A549 (cell line): ENCODE results near the gene ARL8B. TPM values are rescaled to one million over a fixed set of nuclear protein-coding genes. Genes with fewer than 3 reads are reported as not detected.
A peak's percentile ranks its signal among the peaks of the same experiment; 100 is the strongest.

Source experiments
- ATAC-seq, 2 experiments: fragments of 200-7000 bp in 1 of 2; fragments of >200 bp in 1 of 2; cut with Nextera tagmentation in 1 of 2; cut with Tn5 transposase in 1 of 2; 3 replicates each; pipeline versions ENCODE4 v1.8.0 to v1.9.1; 2018 to 2020; ENCODE audit warnings: mild to moderate bottlenecking in 1 of 2, moderate library complexity in 1 of 2
- CTCF ChIA-PET: fragments of 300-600 bp; sonication (Branson Sonifier 250); formaldehyde crosslinking; extraction: SDS; loops from one replicate; lab custom pipeline; 2021; ENCODE audit warnings: antibody characterized with exemption, inconsistent platforms; lab: Yijun Ruan, JAX
- POLR2A ChIA-PET: fragments of 350-600 bp; formaldehyde crosslinking; extraction: SDS; loops from one replicate; lab custom pipeline; 2021; ENCODE audit warnings: antibody characterized with exemption, inconsistent platforms; lab: Yijun Ruan, JAX
- DNase-seq, 2 experiments: peaks; one replicate each; pipeline versions ENCODE4 v3.0.0 to v3.0.0-alpha.2; 2011 to 2016; ENCODE audit warnings: low read depth in 1 of 2, low spot score in 1 of 2
- FAIRE-seq: peaks from 2 replicates; lab custom pipeline; 2011; peaks lifted over from hg19 to GRCh38; lab: Jason Lieb, UNC
- H3K27ac ChIP-seq, 2 experiments: fragments of >200 bp; sonication (Bioruptor Twin); formaldehyde crosslinking; 3 replicates each; pipeline ENCODE4 v1.5.1; 2016 to 2017
- H3K4me1 ChIP-seq: fragments of >200 bp; sonication (Bioruptor Twin); formaldehyde crosslinking; 3 replicates; pipeline ENCODE4 v1.6.1; 2016
- H3K4me2 ChIP-seq: fragments of >200 bp; sonication (Bioruptor Twin); formaldehyde crosslinking; 3 replicates; pipeline ENCODE4 v1.6.1; 2016
- H3K4me3 ChIP-seq: fragments of >200 bp; sonication (Bioruptor Twin); formaldehyde crosslinking; 3 replicates; pipeline ENCODE4 v1.5.1; 2016
- H3K9me3 ChIP-seq: fragments of >200 bp; sonication (Bioruptor Twin); formaldehyde crosslinking; 3 replicates; pipeline ENCODE4 v1.6.1; 2016
- CBX8 ChIP-seq: fragments of 200-600 bp; sonication (generic); IDR thresholded peaks from 2 replicates; pipeline ENCODE4 v1.6.1; 2016
- CEBPB ChIP-seq, 2 experiments: fragments of >200 bp in 1 of 2; sonication (Bioruptor Twin) in 1 of 2; formaldehyde crosslinking in 1 of 2; IDR thresholded peaks; 2 replicates each; pipeline ENCODE4 v1.6.1; 2012 to 2016
- CHD2 ChIP-seq: fragments of 150-350 bp; IDR thresholded peaks from 2 replicates; pipeline ENCODE4 v1.6.1; 2014; ENCODE audit warnings: low read length; ENCODE audit not compliant: partially characterized antibody
- CHD4 ChIP-seq: fragments of 200-600 bp; sonication (generic); IDR thresholded peaks from 2 replicates; pipeline ENCODE4 v1.6.1; 2016; ENCODE audit warnings: antibody characterized with exemption, mild to moderate bottlenecking, borderline replicate concordance
- EHF ChIP-seq: fragments of 250-450 bp; sonication (Bioruptor Pico); IDR thresholded peaks from 2 replicates; pipeline ENCODE4 v1.5.0; 2020; ENCODE audit warnings: mild to moderate bottlenecking
- ESRRA ChIP-seq: fragments of 150-350 bp; IDR thresholded peaks from 2 replicates; pipeline ENCODE4 v1.6.1; 2014; ENCODE audit warnings: mild to moderate bottlenecking, low read length, borderline replicate concordance
- FOXS1 ChIP-seq: fragments of 250-450 bp; sonication (Bioruptor Pico); IDR thresholded peaks from 2 replicates; pipeline ENCODE4 v1.5.0; 2020; ENCODE audit warnings: mild to moderate bottlenecking, moderate library complexity
- HOXA7 ChIP-seq: fragments of 250-450 bp; sonication (Bioruptor Pico); IDR thresholded peaks from 2 replicates; pipeline ENCODE4 v1.5.0; 2020; ENCODE audit warnings: mild to moderate bottlenecking, moderate library complexity
- JUN ChIP-seq, 2 experiments: fragments of >200 bp; sonication (Bioruptor Twin); formaldehyde crosslinking; IDR thresholded peaks; 2 replicates in 1 of 2; 3 replicates in 1 of 2; pipeline ENCODE4 v1.6.1; 2016 to 2017
- NFE2L2 ChIP-seq: fragments of 150-350 bp; conservative IDR thresholded peaks from 2 replicates; pipeline ENCODE4 v1.6.1; 2014; ENCODE audit warnings: low read length
- NR3C1 ChIP-seq: fragments of >200 bp; sonication (Bioruptor Twin); formaldehyde crosslinking; IDR thresholded peaks from 3 replicates; pipeline ENCODE4 v1.6.1; 2017
- POLR2A ChIP-seq: IDR thresholded peaks from 2 replicates; pipeline ENCODE4 v1.6.1; 2012; ENCODE audit warnings: mild to moderate bottlenecking, low read length
- RARB ChIP-seq: fragments of 250-450 bp; sonication (Bioruptor Pico); IDR thresholded peaks from 2 replicates; pipeline ENCODE4 v1.8.0; 2021; ENCODE audit warnings: mild to moderate bottlenecking, moderate library complexity
- RCOR1 ChIP-seq: fragments of 150-350 bp; IDR thresholded peaks from 2 replicates; pipeline ENCODE4 v1.6.1; 2014; ENCODE audit warnings: antibody characterized with exemption, low read length, low read depth
- SREBF2 ChIP-seq: fragments of 450-650 bp; IDR thresholded peaks from 2 replicates; pipeline ENCODE4 v1.6.1; 2014; ENCODE audit warnings: mild to moderate bottlenecking, moderate library complexity
- WGBS: methylation state at CpG from one replicate; pipeline ENCODE4 v1.1.6; 2017; ENCODE audit errors: missing lambda C conversion rate; 5-methylcytosine and 5-hydroxymethylcytosine counted together
- polyA plus RNA-seq, 4 experiments: library from polyadenylated mRNA; depleted of rRNA in 3 of 4; stranded (reverse); fragments of >200 nt; fragmentation: RNase III in 1 of 4; extraction: RNeasy Plus Mini Kit Qiagen cat#74134 plus additional on column Dnase treatment in 1 of 4; gene quantifications; 2 replicates in 3 of 4; 3 replicates in 1 of 4; pipeline ENCODE4 v1.2.3, GENCODE V29; 2011 to 2017
- TF ChIP-seq, protein P1 (sequence below): fragments of 200-600 bp; sonication (generic); IDR thresholded peaks from 2 replicates; pipeline ENCODE4 v1.6.1; 2016; ENCODE audit warnings: antibody characterized with exemption, mild to moderate bottlenecking, moderate library complexity
- TF ChIP-seq, protein P2 (sequence below): IDR thresholded peaks from 2 replicates; pipeline ENCODE4 v1.6.1; 2012
- TF ChIP-seq, protein P3 (sequence below): fragments of 450-650 bp; IDR thresholded peaks from 2 replicates; pipeline ENCODE4 v1.6.1; 2014; ENCODE audit warnings: antibody characterized with exemption

The ARL8B gene
- polyA plus RNA-seq, 2 of the 4 experiments (the other 2 are of a cell fraction), result 51.2 to 51.7 TPM

DNA sequence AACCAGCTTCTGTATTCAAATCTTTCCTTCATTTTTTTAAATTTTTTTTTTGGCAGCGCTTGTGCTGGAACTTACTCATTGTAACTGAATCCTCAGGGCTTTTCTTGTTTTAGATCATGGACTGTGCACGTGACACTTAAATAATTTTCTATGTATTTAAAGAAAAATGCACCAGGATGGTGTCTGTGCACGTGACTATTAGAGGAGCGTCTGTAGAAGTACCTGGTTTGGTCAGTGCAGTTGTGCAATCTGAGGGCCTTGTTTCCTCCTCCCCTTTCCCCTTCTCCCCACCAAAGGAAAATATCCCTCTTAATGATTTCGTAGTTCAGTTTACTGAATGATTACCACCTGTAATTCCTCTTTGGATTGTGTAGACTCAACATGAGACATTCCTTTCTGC is 96.7 kb downstream of the ARL8B start:
- FAIRE-seq, result no peak
- H3K27ac ChIP-seq, result no peak overlapping the region
- WGBS, result 86% methylated on average over 5 of the region's 5 CpGs

DNA sequence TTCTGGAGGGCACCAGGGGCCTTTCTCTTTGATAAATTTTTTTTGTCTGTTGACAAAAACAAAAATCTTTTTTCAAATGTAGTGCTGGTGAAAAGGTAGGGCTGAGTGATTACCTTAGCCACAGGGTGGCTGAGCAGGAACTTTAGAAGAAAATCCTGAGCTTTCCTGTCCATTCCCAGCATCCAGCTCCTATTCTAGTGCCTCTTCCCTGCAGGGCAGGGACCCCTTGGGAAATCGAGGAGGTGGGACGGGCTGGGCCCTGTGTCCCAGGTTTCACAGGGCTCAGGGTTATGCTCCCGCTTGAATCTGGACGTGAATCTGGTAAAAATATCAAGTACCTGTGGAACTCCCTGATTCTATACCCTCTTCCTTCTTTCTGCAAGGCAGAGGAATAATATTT is 97.1 kb downstream of the ARL8B start:
- no peak for ATAC-seq
- ChIA-PET CTCF (interaction anchor here (0.6 to 0.7 kb wide), 2 partner anchors 16 to 96 kb away, joined by 3 read pairs; no protein-coding TSS in a partner anchor), POLR2A (no interaction called here)
- no peak overlapping the region for H3K4me3 ChIP-seq
- no peak overlapping the region for H3K27ac ChIP-seq
- H3K4me2 ChIP-seq, result no peak overlapping the region
- no peak for TF ChIP-seq EHF (CRISPR knock-in tag)
- TF ChIP-seq RCOR1, result no peak
- TF ChIP-seq, protein P1, sequence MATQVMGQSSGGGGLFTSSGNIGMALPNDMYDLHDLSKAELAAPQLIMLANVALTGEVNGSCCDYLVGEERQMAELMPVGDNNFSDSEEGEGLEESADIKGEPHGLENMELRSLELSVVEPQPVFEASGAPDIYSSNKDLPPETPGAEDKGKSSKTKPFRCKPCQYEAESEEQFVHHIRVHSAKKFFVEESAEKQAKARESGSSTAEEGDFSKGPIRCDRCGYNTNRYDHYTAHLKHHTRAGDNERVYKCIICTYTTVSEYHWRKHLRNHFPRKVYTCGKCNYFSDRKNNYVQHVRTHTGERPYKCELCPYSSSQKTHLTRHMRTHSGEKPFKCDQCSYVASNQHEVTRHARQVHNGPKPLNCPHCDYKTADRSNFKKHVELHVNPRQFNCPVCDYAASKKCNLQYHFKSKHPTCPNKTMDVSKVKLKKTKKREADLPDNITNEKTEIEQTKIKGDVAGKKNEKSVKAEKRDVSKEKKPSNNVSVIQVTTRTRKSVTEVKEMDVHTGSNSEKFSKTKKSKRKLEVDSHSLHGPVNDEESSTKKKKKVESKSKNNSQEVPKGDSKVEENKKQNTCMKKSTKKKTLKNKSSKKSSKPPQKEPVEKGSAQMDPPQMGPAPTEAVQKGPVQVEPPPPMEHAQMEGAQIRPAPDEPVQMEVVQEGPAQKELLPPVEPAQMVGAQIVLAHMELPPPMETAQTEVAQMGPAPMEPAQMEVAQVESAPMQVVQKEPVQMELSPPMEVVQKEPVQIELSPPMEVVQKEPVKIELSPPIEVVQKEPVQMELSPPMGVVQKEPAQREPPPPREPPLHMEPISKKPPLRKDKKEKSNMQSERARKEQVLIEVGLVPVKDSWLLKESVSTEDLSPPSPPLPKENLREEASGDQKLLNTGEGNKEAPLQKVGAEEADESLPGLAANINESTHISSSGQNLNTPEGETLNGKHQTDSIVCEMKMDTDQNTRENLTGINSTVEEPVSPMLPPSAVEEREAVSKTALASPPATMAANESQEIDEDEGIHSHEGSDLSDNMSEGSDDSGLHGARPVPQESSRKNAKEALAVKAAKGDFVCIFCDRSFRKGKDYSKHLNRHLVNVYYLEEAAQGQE, result no peak
- no peak for TF ChIP-seq HOXA7 (CRISPR knock-in tag)
- no peak for TF ChIP-seq JUN (IDR thresholded peaks at IDR 0.05)
- TF ChIP-seq, protein P2, sequence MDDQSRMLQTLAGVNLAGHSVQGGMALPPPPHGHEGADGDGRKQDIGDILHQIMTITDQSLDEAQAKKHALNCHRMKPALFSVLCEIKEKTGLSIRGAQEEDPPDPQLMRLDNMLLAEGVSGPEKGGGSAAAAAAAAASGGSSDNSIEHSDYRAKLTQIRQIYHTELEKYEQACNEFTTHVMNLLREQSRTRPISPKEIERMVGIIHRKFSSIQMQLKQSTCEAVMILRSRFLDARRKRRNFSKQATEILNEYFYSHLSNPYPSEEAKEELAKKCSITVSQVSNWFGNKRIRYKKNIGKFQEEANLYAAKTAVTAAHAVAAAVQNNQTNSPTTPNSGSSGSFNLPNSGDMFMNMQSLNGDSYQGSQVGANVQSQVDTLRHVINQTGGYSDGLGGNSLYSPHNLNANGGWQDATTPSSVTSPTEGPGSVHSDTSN, result no peak
- TF ChIP-seq, protein P3, sequence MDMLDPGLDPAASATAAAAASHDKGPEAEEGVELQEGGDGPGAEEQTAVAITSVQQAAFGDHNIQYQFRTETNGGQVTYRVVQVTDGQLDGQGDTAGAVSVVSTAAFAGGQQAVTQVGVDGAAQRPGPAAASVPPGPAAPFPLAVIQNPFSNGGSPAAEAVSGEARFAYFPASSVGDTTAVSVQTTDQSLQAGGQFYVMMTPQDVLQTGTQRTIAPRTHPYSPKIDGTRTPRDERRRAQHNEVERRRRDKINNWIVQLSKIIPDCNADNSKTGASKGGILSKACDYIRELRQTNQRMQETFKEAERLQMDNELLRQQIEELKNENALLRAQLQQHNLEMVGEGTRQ, result no peak
- TF ChIP-seq CBX8, result no peak
- H3K4me1 ChIP-seq, result no peaks in the 10 kb centered on the region
- 58% methylated on average over 4 of the region's 4 CpGs for WGBS
- no peak for DNase-seq
- FAIRE-seq, result no peak
- H3K9me3 ChIP-seq, result no peaks in the 10 kb centered on the region

More for the DNA sequence above, 96.7 kb downstream of the ARL8B start:
- 0 out of 4 replicates have a peak, but pooled peaks of 1 of the 2 experiments have one; percentile 6 for TF ChIP-seq CEBPB (IDR thresholded peaks at IDR 0.05)
- no peak for TF ChIP-seq SREBF2
- no peak for TF ChIP-seq RARB (CRISPR knock-in tag)
- TF ChIP-seq, all 56 proteins: peak for 1
- Histone ChIP-seq H3K4me2 (no peak overlapping the region), H3K4me1 (no peaks in the 10 kb centered on the region), H3K9me3 (no peaks in the 10 kb centered on the region), H3K4me3 (no peak overlapping the region)
- ChIA-PET CTCF (interaction anchor here (0.6 kb wide), 1 partner anchor 97 kb away, joined by 3 read pairs; no protein-coding TSS in a partner anchor), POLR2A (no interaction called here)
- no peak for DNase-seq
- no peak for ATAC-seq

DNA sequence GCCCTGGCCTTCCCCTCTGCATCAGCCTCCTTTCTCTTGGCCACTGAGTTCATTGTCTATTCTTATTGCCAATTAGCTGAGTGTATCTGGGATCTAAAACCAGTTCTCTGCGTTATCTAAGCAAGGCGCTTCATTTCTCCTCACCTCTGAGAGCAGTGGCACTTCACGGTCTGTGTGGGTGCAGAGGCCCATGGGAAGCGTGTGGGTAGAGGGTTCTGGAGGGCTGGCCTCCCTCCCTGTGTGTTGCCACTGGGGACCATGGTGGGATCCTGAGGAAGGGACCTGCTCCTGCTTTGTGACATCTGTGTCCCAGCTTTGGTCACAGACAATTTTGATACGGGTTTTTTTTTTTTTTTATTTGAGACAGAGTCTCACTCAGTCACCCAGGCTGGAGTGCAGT is 98.1 kb downstream of the ARL8B start:
- no peak overlapping the region for H3K27ac ChIP-seq
- CTCF ChIA-PET, result interaction anchor here (0.8 kb wide), 1 partner anchor 8 kb away, joined by 3 read pairs; no protein-coding TSS in a partner anchor
- POLR2A ChIA-PET, result no interaction called here
- WGBS, result 81% methylated on average over 5 of the region's 5 CpGs
- ATAC-seq (peak in 1 of 2 experiments; percentile 38; a peak in 3 of 6 replicates), DNase-seq (no peak), FAIRE-seq (no peak)
- H3K9me3 ChIP-seq, result no peaks in the 10 kb centered on the region
- H3K4me2 ChIP-seq, result no peak overlapping the region
- no peak overlapping the region for H3K4me3 ChIP-seq
- no peaks in the 10 kb centered on the region for H3K4me1 ChIP-seq
- TF ChIP-seq FOXS1 (CRISPR knock-in tag) (no peak), NFE2L2 (no peak), SREBF2 (no peak), CHD4 (no peak), HOXA7 (CRISPR knock-in tag) (no peak), POLR2A (no peak), CHD2 (no peak), EHF (CRISPR knock-in tag) (no peak), CEBPB (IDR thresholded peaks at IDR 0.05) (no peak), RARB (CRISPR knock-in tag) (no peak), NR3C1 (no peak), ESRRA (no peak)
- TF ChIP-seq, protein P3, result no peak
- TF ChIP-seq, protein P1, result no peak
